ENCODE results near the gene CRAMP1. TPM values are rescaled to one million over a fixed set of nuclear protein-coding genes. Genes with fewer than 3 reads are reported as not detected.
A peak's percentile ranks its signal among the peaks of the same experiment; 100 is the strongest.

CRAMP1 gene
- total RNA-seq, 1 donor from 2014 or later, result 22.4 TPM

GRCh38 chr16:1610071-1610898, 1.9 kb upstream of the CRAMP1 start:
- intact Hi-C loops (cut with micrococcal nuclease), result loop anchor here (1.0 to 10.0 kb wide), 8 partner anchors 97 to 657 kb away; partner anchors contain the start of genes LMF1, MAPK8IP3, NUBP2 and RNPS1
- Mint-ChIP-seq H3K27ac (peak overlapping the region; percentile 12), H3K4me3 (peak overlapping the region; percentile 88), H3K4me1 (peaks cover 39% of the 10 kb centered on the region), H3K27me3 (peaks cover 3% of the 10 kb centered on the region), H3K36me3 (ENCODE audit: low read depth) (peaks cover 9% of the 10 kb centered on the region), H3K9me3 (no peaks in the 10 kb centered on the region)
- ATAC-seq (ENCODE audit: low read depth), result peak; percentile 55
- POLR2A ChIA-PET, result interaction anchor here (0.6 to 3.2 kb wide), 9 partner anchors 11 to 545 kb away, joined by 3 to 16 read pairs (median 5); partner anchors contain the start of genes FAHD1, HAGH, JPT2 and MAPK8IP3
- DNase-seq, result peak; percentile 95
- CTCF ChIA-PET, result no interaction called here
- TF ChIP-seq CTCF (IDR thresholded peaks at IDR 0.05), result no peak

GRCh38 chr16:1610899-1611632, 1.1 kb upstream of the CRAMP1 start:
- Mint-ChIP-seq H3K27ac (peak overlapping the region; percentile 98), H3K36me3 (ENCODE audit: low read depth) (peaks cover 15% of the 10 kb centered on the region), H3K9me3 (no peaks in the 10 kb centered on the region), H3K4me1 (peaks cover 44% of the 10 kb centered on the region), H3K27me3 (peaks cover 8% of the 10 kb centered on the region), H3K4me3 (peak overlapping the region; percentile 88)
- TF ChIP-seq CTCF (IDR thresholded peaks at IDR 0.05), result no peak
- ChIA-PET POLR2A (interaction anchor here (0.6 to 3.2 kb wide), 16 partner anchors 11 to 544 kb away, joined by 3 to 16 read pairs (median 4); partner anchors contain the start of genes FAHD1, HAGH, JPT2 and MAPK8IP3), CTCF (no interaction called here)
- DNase-seq (no peak), ATAC-seq (ENCODE audit: low read depth) (no peak)
- intact Hi-C loops (cut with micrococcal nuclease), result loop anchor here (1.0 to 10.0 kb wide), 8 partner anchors 96 to 656 kb away; partner anchors contain the start of genes LMF1, MAPK8IP3, NUBP2 and RNPS1

GRCh38 chr16:1613211-1613622, 1.1 kb downstream of the CRAMP1 start:
- CTCF ChIA-PET, result no interaction called here

GRCh38 chr16:1613728-1614455, 1.7 kb downstream of the CRAMP1 start:
- Mint-ChIP-seq H3K27ac (no peak overlapping the region), H3K36me3 (ENCODE audit: low read depth) (peaks cover 33% of the 10 kb centered on the region), H3K4me1 (peaks cover 42% of the 10 kb centered on the region), H3K4me3 (peak overlapping the region; percentile 84), H3K27me3 (peaks cover 8% of the 10 kb centered on the region), H3K9me3 (no peaks in the 10 kb centered on the region)
- peak; percentile 20 for DNase-seq
- ATAC-seq (ENCODE audit: low read depth), result no peak
- ChIA-PET POLR2A (interaction anchor here (0.6 to 1.4 kb wide), 3 partner anchors 64 to 736 kb away, joined by 3 to 5 read pairs (median 4); partner anchors contain the start of genes JPT2 and MAPK8IP3), CTCF (no interaction called here)
- intact Hi-C loops (cut with micrococcal nuclease), result loop anchor here (2.0 to 10.0 kb wide), 11 partner anchors 33 to 1087 kb away; partner anchors contain the start of genes CAPN15, FAHD1, HAGH and LMF1
- TF ChIP-seq CTCF (IDR thresholded peaks at IDR 0.05), result no peak

More at GRCh38 chr16:1613211-1613622, 1.1 kb downstream of the CRAMP1 start:
- H3K27ac Mint-ChIP-seq, result peak overlapping the region; percentile 61
- H3K27me3 Mint-ChIP-seq, result peaks cover 8% of the 10 kb centered on the region
- H3K4me3 Mint-ChIP-seq, result peak overlapping the region; percentile 84
- H3K36me3 Mint-ChIP-seq (ENCODE audit: low read depth), result peaks cover 27% of the 10 kb centered on the region
- no peak for DNase-seq
- H3K4me1 Mint-ChIP-seq, result peaks cover 42% of the 10 kb centered on the region
- intact Hi-C loops (cut with micrococcal nuclease), result loop anchor here (2.0 to 10.0 kb wide), 11 partner anchors 34 to 1086 kb away; partner anchors contain the start of genes CAPN15, FAHD1, HAGH and LMF1
- POLR2A ChIA-PET, result interaction anchor here (0.6 to 1.4 kb wide), 3 partner anchors 65 to 735 kb away, joined by 3 to 5 read pairs (median 4); partner anchors contain the start of genes JPT2 and MAPK8IP3
- no peak for ATAC-seq (ENCODE audit: low read depth)
- no peaks in the 10 kb centered on the region for H3K9me3 Mint-ChIP-seq
- no peak for TF ChIP-seq CTCF (IDR thresholded peaks at IDR 0.05)

Data from activated B cell treated with CpG ODN at 0.5 μM for 24 hours (primary cell).